Breast epithelium (tissue), 3 donors: Measurements from ENCODE around the gene PAM16.

Experiments used
- CTCF ChIP-seq, 3 donors: fragments of 450-650 bp; IDR thresholded peaks; one replicate each; pipeline ENCODE4 v1.5.1; 2016 to 2017; ENCODE audit warnings: antibody characterized with exemption in 3 of 3, mild to moderate bottlenecking in 3 of 3, moderate library complexity in 3 of 3
- POLR2A ChIP-seq: fragments of 450-650 bp; IDR thresholded peaks from one replicate; pipeline ENCODE4 v1.6.1; 2016; ENCODE audit warnings: antibody characterized with exemption, mild to moderate bottlenecking, moderate library complexity

- TF ChIP-seq CTCF (IDR thresholded peaks at IDR 0.05) (no peak), POLR2A (no peak)
Observed at GRCh38 chr16:4382795-4383357, 31.8 kb upstream of the PAM16 start.
